ENCODE measurements around the gene IMMP2L.

The IMMP2L gene

DNA sequence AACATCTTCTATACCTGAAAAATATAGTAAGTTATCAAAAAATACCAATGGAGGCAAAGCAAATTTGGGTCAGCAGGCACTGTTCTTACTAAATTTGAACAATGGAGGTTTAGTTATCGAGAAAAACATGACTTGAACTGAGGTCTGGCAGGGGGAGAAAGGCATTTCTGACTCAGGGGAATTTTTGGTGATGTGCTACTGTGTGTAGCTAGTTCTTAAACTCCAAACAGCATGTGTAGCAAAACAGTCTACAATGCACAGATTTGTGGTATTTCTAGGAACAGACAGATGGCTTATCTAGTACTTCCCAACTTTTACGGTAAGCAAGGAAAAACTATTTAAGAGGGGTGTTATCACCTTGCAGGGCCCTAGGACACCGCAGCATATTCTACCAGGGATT is 783.0 kb downstream of the IMMP2L start:
- 94 to 98% methylated on average over 3 of the region's 3 CpGs for WGBS, 2 experiments
- H3K27me3 ChIP-seq (ENCODE audit: control insufficient read depth, insufficient read depth, low read length, poor library complexity, severe bottlenecking): no peaks in the 10 kb centered on the region
- H3K27ac ChIP-seq (ENCODE audit: insufficient read depth, low read depth, low read length, poor library complexity, severe bottlenecking): no peak overlapping the region
- no peaks in the 10 kb centered on the region for H3K36me3 ChIP-seq (ENCODE audit: control insufficient read depth, insufficient read depth, low read length)
- no peak overlapping the region for H3K4me3 ChIP-seq (ENCODE audit: insufficient read depth, low read depth, low read length)
- H3K4me1 ChIP-seq (ENCODE audit: control insufficient read depth, insufficient read depth, low read length): no peaks in the 10 kb centered on the region
- H3K9me3 ChIP-seq (ENCODE audit: control insufficient read depth, low read length): no peaks in the 10 kb centered on the region

DNA sequence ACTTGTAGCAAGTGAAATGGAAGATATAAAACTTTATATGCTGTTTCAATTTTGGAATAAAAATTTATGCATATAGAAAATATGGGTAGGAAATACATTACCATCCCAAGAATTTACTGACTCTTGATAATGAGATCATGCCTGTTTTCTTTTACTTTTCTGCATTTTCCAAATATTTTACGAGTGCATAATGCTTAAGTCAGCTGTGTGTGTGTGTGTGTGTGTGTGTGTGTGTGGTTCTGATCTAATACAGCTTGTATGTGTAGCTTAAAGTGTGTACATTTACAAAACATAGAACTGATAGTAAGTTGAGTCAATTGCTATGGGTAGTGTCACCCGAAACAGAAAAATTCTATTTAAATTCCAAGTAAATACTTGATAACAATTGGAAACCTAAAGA is 787.2 kb downstream of the IMMP2L start:
- Histone ChIP-seq H3K36me3 (ENCODE audit: control insufficient read depth, insufficient read depth, low read length) (no peaks in the 10 kb centered on the region), H3K4me3 (ENCODE audit: insufficient read depth, low read depth, low read length) (no peak overlapping the region), H3K4me1 (ENCODE audit: control insufficient read depth, insufficient read depth, low read length) (no peaks in the 10 kb centered on the region), H3K27me3 (ENCODE audit: control insufficient read depth, insufficient read depth, low read length, poor library complexity, severe bottlenecking) (no peaks in the 10 kb centered on the region), H3K27ac (ENCODE audit: insufficient read depth, low read depth, low read length, poor library complexity, severe bottlenecking) (no peak overlapping the region), H3K9me3 (ENCODE audit: control insufficient read depth, low read length) (no peaks in the 10 kb centered on the region)
- WGBS, 2 experiments: no CpG with 5 or more reads among the region's 2 CpGs

DNA sequence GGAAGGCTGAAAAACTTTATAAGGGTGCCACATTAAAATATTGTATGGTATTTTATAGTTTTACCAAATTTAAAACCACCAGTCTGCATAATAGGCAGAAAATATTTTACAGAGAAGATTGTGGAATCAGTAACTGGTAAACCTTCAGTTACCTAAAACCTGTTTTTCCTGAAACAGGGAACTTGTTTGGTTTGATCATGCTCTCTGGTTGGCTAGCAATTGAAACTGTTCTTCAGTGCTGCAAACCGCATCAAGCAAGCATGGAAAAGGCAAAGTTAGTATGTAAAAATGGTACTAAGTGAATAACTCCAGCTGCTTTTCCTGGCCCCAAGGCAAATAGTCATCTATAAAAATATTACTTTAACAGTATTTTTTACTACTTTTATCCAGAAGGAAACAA is 788.2 kb downstream of the IMMP2L start:
- Histone ChIP-seq H3K4me3 (ENCODE audit: insufficient read depth, low read depth, low read length) (no peak overlapping the region), H3K9me3 (ENCODE audit: control insufficient read depth, low read length) (no peaks in the 10 kb centered on the region), H3K36me3 (ENCODE audit: control insufficient read depth, insufficient read depth, low read length) (no peaks in the 10 kb centered on the region), H3K4me1 (ENCODE audit: control insufficient read depth, insufficient read depth, low read length) (no peaks in the 10 kb centered on the region), H3K27me3 (ENCODE audit: control insufficient read depth, insufficient read depth, low read length, poor library complexity, severe bottlenecking) (no peaks in the 10 kb centered on the region), H3K27ac (ENCODE audit: insufficient read depth, low read depth, low read length, poor library complexity, severe bottlenecking) (no peak overlapping the region)
- WGBS, 2 experiments: 80 to 82% methylated on average over 1 of the region's 1 CpG

DNA sequence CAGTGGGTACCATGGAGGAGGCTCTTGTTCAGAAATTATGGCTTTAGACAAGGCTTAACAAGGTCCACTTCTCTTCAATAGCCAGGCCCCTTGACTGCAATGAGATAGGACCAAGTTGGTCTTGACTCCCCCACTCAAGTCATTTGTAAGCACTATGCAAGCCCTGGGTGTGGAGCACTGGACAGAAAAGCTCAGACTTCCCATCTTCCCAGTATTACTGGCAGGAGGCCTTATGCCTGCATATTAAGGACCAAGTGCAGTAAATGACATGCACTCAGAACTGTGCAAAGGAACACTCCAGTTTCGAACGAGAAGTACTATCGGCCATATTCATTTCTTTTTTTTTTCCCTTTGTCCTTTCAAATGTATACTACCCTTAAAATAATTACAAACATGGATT is 789.7 kb downstream of the IMMP2L start:
- 92 to 98% methylated on average over 3 of the region's 3 CpGs for WGBS, 2 experiments
- H3K36me3 ChIP-seq (ENCODE audit: control insufficient read depth, insufficient read depth, low read length): no peaks in the 10 kb centered on the region
- H3K27me3 ChIP-seq (ENCODE audit: control insufficient read depth, insufficient read depth, low read length, poor library complexity, severe bottlenecking): no peaks in the 10 kb centered on the region
- no peak overlapping the region for H3K4me3 ChIP-seq (ENCODE audit: insufficient read depth, low read depth, low read length)
- H3K4me1 ChIP-seq (ENCODE audit: control insufficient read depth, insufficient read depth, low read length): no peaks in the 10 kb centered on the region
- no peak overlapping the region for H3K27ac ChIP-seq (ENCODE audit: insufficient read depth, low read depth, low read length, poor library complexity, severe bottlenecking)
- H3K9me3 ChIP-seq (ENCODE audit: control insufficient read depth, low read length): no peaks in the 10 kb centered on the region

DNA sequence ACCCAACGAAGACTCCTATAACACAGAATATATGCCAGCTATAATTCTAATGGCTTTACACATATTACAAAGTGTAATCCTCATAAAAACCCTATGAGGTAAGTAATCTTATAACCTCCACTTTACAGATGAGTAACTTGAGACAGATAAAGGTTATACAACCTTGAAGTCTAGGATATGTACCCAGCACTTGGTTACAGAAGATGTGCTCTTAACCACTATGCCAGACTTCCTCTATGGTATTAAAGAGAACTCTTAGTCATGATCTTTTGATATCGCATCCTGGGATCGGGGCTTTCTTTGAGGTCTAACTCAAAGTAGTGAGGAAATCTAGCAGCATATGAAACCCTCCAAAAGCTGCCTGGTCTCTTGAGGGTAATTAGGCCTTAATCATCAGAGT is 790.6 kb downstream of the IMMP2L start:
- Histone ChIP-seq H3K27me3 (ENCODE audit: control insufficient read depth, insufficient read depth, low read length, poor library complexity, severe bottlenecking) (no peaks in the 10 kb centered on the region), H3K4me3 (ENCODE audit: insufficient read depth, low read depth, low read length) (no peak overlapping the region), H3K4me1 (ENCODE audit: control insufficient read depth, insufficient read depth, low read length) (no peaks in the 10 kb centered on the region), H3K9me3 (ENCODE audit: control insufficient read depth, low read length) (no peaks in the 10 kb centered on the region), H3K36me3 (ENCODE audit: control insufficient read depth, insufficient read depth, low read length) (no peaks in the 10 kb centered on the region), H3K27ac (ENCODE audit: insufficient read depth, low read depth, low read length, poor library complexity, severe bottlenecking) (no peak overlapping the region)
- 96 to 98% methylated on average over 3 of the region's 3 CpGs for WGBS, 2 experiments

DNA sequence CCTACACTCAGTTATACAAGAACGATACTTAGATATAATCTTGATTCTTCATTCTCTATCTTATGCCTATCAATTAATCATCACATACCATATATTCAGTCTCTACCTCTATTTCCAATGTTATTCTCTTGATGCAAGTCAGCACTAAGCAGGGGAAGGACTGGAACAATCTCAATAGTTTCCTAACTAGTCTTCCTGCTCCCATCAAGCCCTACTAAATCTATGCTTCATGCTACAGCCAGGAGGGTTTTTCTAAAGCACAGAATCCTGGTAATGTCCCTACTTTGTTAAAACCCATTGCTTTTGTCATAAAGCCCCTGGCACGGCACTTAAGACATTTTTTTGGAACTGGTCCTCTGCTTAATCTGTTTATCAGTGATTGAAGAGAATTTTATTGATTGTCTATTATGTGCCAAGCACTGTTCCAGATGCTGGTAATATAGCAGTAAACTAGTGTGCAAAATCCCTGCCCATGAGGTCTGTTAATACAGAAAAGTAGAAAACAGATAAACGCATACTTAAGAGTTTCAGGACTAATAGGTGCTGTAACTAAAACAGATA is 794.7 kb downstream of the IMMP2L start:
- Histone ChIP-seq H3K9me3 (ENCODE audit: control insufficient read depth, low read length) (no peaks in the 10 kb centered on the region), H3K4me1 (ENCODE audit: control insufficient read depth, insufficient read depth, low read length) (no peaks in the 10 kb centered on the region), H3K27ac (ENCODE audit: insufficient read depth, low read depth, low read length, poor library complexity, severe bottlenecking) (no peak overlapping the region), H3K4me3 (ENCODE audit: insufficient read depth, low read depth, low read length) (no peak overlapping the region), H3K36me3 (ENCODE audit: control insufficient read depth, insufficient read depth, low read length) (no peaks in the 10 kb centered on the region), H3K27me3 (ENCODE audit: control insufficient read depth, insufficient read depth, low read length, poor library complexity, severe bottlenecking) (no peaks in the 10 kb centered on the region)
- 96 to 98% methylated on average over 3 of the region's 3 CpGs for WGBS, 2 experiments

DNA sequence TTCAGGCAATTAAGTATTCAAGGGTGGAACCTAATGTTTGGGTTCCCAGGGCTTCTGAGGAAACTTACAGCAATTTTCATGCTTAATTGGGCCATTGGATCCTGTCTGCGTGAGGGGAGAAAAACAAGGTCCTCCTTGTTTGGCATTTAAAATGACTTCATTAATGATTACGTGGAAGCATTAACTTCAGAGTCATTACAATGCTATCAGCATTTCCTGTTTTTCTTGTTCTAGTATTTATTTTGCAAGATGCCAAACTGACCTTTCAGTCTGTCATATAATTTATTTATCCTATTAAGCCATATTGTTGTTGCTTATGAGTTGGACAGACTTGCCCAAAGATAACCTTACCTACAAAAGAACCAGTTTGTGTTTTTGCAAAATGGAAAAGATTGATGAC is 795.4 kb downstream of the IMMP2L start:
- WGBS, 2 experiments: 84 to 95% methylated on average over 2 of the region's 2 CpGs
- Histone ChIP-seq H3K4me3 (ENCODE audit: insufficient read depth, low read depth, low read length) (no peak overlapping the region), H3K27ac (ENCODE audit: insufficient read depth, low read depth, low read length, poor library complexity, severe bottlenecking) (no peak overlapping the region), H3K27me3 (ENCODE audit: control insufficient read depth, insufficient read depth, low read length, poor library complexity, severe bottlenecking) (no peaks in the 10 kb centered on the region), H3K9me3 (ENCODE audit: control insufficient read depth, low read length) (no peaks in the 10 kb centered on the region), H3K4me1 (ENCODE audit: control insufficient read depth, insufficient read depth, low read length) (no peaks in the 10 kb centered on the region), H3K36me3 (ENCODE audit: control insufficient read depth, insufficient read depth, low read length) (no peaks in the 10 kb centered on the region)

DNA sequence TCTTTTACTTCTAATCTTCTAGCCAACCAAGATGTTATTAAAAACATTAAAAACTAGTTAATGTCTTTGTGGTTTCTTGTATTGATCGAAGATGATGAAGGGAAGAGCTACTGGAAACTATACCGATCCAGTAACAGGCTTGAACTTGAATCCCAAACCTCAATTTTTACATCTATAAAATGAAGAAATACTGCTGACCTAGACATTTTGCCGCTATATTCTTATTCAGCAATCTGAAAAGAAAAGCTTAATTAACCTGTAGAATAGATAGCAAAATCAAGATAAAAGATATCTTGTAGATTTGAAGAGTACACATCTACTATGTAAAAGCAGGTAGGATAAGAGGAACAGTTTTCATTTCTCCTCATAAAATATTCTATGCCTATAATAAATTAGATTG is 797.4 kb downstream of the IMMP2L start:
- Histone ChIP-seq H3K27ac (ENCODE audit: insufficient read depth, low read depth, low read length, poor library complexity, severe bottlenecking) (no peak overlapping the region), H3K4me3 (ENCODE audit: insufficient read depth, low read depth, low read length) (no peak overlapping the region), H3K4me1 (ENCODE audit: control insufficient read depth, insufficient read depth, low read length) (no peaks in the 10 kb centered on the region), H3K9me3 (ENCODE audit: control insufficient read depth, low read length) (no peaks in the 10 kb centered on the region), H3K27me3 (ENCODE audit: control insufficient read depth, insufficient read depth, low read length, poor library complexity, severe bottlenecking) (no peaks in the 10 kb centered on the region), H3K36me3 (ENCODE audit: control insufficient read depth, insufficient read depth, low read length) (no peaks in the 10 kb centered on the region)
- 83 to 100% methylated on average over 1 to 2 of the region's 3 CpGs for WGBS, 2 experiments

DNA sequence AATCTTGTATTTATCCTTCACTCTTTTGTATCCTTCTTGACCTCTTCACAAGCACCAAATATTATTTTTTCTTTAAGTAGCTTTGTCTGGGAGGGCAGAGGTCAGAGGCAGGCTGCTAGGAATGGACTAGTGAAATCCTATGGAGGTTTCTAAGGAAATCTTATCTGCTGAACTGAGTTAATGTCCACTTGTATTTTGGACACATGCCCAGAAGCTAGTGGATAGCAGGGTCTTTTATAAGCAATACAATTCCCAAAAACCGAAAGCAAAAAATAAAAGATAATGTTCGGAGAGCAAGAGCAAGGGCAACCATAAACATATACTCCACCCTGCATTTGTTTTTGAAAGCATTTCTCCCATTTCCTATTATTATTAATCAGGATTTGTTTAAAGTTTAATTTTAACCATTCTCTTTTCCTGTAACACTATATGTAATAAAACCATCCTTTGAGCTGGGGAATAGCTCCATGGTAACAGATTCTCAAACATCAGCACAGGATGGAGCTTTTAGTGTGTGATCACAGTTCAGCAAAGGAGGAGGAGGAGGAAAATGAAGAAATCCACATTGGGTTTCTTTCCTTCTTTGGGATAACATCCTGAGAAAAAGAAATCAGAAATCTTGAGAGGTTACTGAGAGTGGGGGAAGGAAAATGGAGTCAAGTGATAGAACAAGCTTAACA is 799.6 kb downstream of the IMMP2L start:
- H3K36me3 ChIP-seq (ENCODE audit: control insufficient read depth, insufficient read depth, low read length): no peaks in the 10 kb centered on the region
- no peak overlapping the region for H3K4me3 ChIP-seq (ENCODE audit: insufficient read depth, low read depth, low read length)
- H3K27ac ChIP-seq (ENCODE audit: insufficient read depth, low read depth, low read length, poor library complexity, severe bottlenecking): no peak overlapping the region
- no peaks in the 10 kb centered on the region for H3K4me1 ChIP-seq (ENCODE audit: control insufficient read depth, insufficient read depth, low read length)
- WGBS, 2 experiments: 100% methylated on average over 2 of the region's 2 CpGs
- H3K27me3 ChIP-seq (ENCODE audit: control insufficient read depth, insufficient read depth, low read length, poor library complexity, severe bottlenecking): no peaks in the 10 kb centered on the region
- no peaks in the 10 kb centered on the region for H3K9me3 ChIP-seq (ENCODE audit: control insufficient read depth, low read length)

DNA sequence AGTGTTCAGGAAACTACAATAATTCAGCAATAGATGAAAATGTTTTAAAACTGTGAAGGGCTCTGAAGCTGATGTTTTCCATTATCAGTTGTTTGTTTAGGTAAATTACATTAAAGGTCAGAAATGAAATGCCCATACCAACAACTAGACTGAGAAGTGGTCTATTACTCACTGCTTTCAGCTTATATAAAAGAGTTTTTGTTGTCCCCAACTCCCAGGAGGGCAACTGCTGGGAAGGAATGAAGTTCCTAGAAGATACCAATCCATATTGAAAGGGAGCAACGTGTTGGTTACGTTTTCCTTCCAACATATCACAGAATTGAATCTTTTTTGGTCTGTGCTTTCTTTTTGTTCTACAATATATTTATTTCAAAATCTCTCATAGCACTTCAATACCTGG is 802.0 kb downstream of the IMMP2L start:
- Histone ChIP-seq H3K9me3 (ENCODE audit: control insufficient read depth, low read length) (no peaks in the 10 kb centered on the region), H3K4me3 (ENCODE audit: insufficient read depth, low read depth, low read length) (no peak overlapping the region), H3K4me1 (ENCODE audit: control insufficient read depth, insufficient read depth, low read length) (no peaks in the 10 kb centered on the region), H3K27ac (ENCODE audit: insufficient read depth, low read depth, low read length, poor library complexity, severe bottlenecking) (no peak overlapping the region), H3K36me3 (ENCODE audit: control insufficient read depth, insufficient read depth, low read length) (no peaks in the 10 kb centered on the region), H3K27me3 (ENCODE audit: control insufficient read depth, insufficient read depth, low read length, poor library complexity, severe bottlenecking) (no peaks in the 10 kb centered on the region)
- 70 to 73% methylated on average over 2 of the region's 2 CpGs for WGBS, 2 experiments
